ENCODE measurements around the gene LDLRAD2.

DNA sequence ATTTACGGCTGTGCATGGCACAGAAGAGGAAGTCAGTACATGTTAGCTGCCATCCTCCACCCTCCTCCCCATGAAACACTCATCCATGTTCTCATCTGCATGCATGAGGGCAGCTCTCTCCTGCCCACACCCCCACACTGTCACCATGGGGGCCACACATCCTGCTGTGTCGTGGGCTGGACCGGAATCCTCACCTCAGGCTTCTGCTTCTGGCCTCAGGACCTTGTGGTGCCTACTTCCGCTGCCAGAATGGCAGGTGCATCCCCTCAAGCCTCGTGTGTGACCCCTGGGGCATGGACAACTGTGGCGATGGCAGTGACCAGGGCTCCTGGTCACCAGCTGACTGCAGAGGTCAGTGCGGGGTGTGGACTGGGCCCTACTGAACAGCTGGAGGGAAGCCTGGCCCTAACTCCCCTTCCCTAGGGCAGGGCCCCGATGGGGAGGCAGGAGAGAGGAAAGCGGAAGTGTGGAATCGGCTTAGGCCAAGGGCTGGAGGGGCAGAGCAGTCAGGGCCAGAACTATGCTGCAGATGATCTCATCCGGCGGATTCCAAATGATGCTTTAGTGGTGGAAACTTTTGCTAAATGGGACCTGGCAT, 3.8 kb downstream of the LDLRAD2 start:
- TF ChIP-seq, protein P1, sequence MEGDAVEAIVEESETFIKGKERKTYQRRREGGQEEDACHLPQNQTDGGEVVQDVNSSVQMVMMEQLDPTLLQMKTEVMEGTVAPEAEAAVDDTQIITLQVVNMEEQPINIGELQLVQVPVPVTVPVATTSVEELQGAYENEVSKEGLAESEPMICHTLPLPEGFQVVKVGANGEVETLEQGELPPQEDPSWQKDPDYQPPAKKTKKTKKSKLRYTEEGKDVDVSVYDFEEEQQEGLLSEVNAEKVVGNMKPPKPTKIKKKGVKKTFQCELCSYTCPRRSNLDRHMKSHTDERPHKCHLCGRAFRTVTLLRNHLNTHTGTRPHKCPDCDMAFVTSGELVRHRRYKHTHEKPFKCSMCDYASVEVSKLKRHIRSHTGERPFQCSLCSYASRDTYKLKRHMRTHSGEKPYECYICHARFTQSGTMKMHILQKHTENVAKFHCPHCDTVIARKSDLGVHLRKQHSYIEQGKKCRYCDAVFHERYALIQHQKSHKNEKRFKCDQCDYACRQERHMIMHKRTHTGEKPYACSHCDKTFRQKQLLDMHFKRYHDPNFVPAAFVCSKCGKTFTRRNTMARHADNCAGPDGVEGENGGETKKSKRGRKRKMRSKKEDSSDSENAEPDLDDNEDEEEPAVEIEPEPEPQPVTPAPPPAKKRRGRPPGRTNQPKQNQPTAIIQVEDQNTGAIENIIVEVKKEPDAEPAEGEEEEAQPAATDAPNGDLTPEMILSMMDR (conservative IDR thresholded peaks at IDR 0.05 in 1 of 2, IDR thresholded peaks at IDR 0.05 in 1 of 2; ENCODE audit: low read depth in 1 of 2, low read length in 2 of 2): no peak
- no peak for TF ChIP-seq EZH2 (IDR thresholded peaks at IDR 0.05; ENCODE audit: low read length, missing control alignments)

Measured in fibroblast of lung (primary cell).